ENCODE results near the gene HCN4. TPM values are rescaled to one million over a fixed set of nuclear protein-coding genes. Genes with fewer than 3 reads are reported as not detected.
A peak's percentile ranks its signal among the peaks of the same experiment; 100 is the strongest.

Gene HCN4
- total and polyA plus RNA-seq, 8 donors: 0.09 to 1.1 (median 0.28) TPM

- Histone ChIP-seq H3K36me3 (no peaks in the 10 kb centered on the region), H3K27me3 (no peaks in the 10 kb centered on the region), H3K9me3 (no peaks in the 10 kb centered on the region), H3K4me3 (no peak overlapping the region), H3K27ac (no peak overlapping the region), H3K4me1 (no peaks in the 10 kb centered on the region)
- DNase-seq: peak in 1 of 6 donors; percentile 41
- WGBS, 2 donors: 71 to 80% methylated on average over 5 of the region's 5 CpGs
- no peak for FAIRE-seq
- TF ChIP-seq CTCF (IDR thresholded peaks at IDR 0.05): no peak
- ATAC-seq: no peak
- intact Hi-C loops (cut with DNase I): no loop called here
Observed at GRCh38 chr15:73335471-73335870, 33.3 kb downstream of the HCN4 start.

- no peak for FAIRE-seq
- DNase-seq: peak in 2 of 6 donors; percentile 18 to 19
- no peak overlapping the region for H3K4me3 ChIP-seq
- H3K36me3 ChIP-seq: no peaks in the 10 kb centered on the region
- intact Hi-C loops (cut with DNase I): no loop called here
- WGBS, 2 donors: 72 to 77% methylated on average over 9 of the region's 9 CpGs
- no peaks in the 10 kb centered on the region for H3K27me3 ChIP-seq
- no peak for TF ChIP-seq CTCF (IDR thresholded peaks at IDR 0.05)
- H3K27ac ChIP-seq: no peak overlapping the region
- no peak for ATAC-seq
- no peaks in the 10 kb centered on the region for H3K9me3 ChIP-seq
- H3K4me1 ChIP-seq: no peaks in the 10 kb centered on the region
Observed at GRCh38 chr15:73335026-73335425, 33.7 kb downstream of the HCN4 start.

- DNase-seq (peak in 2 of 6 donors; percentile 24 to 31), ATAC-seq (no peak), FAIRE-seq (no peak)
- intact Hi-C loops (cut with DNase I): no loop called here
- no peak for TF ChIP-seq CTCF (IDR thresholded peaks at IDR 0.05)
- no peak overlapping the region for H3K4me3 ChIP-seq
- no peaks in the 10 kb centered on the region for H3K4me1 ChIP-seq
- no peaks in the 10 kb centered on the region for H3K27me3 ChIP-seq
- no peaks in the 10 kb centered on the region for H3K9me3 ChIP-seq
- no peaks in the 10 kb centered on the region for H3K36me3 ChIP-seq
- 90 to 91% methylated on average over 6 of the region's 6 CpGs for WGBS, 2 donors
- no peak overlapping the region for H3K27ac ChIP-seq
Observed at GRCh38 chr15:73334086-73334485, 34.7 kb downstream of the HCN4 start.

- FAIRE-seq (no peak), DNase-seq (peak in 2 of 6 donors; percentile 15 to 20), ATAC-seq (no peak)
- no peak overlapping the region for H3K27ac ChIP-seq
- H3K4me1 ChIP-seq: no peaks in the 10 kb centered on the region
- H3K27me3 ChIP-seq: no peaks in the 10 kb centered on the region
- no peak overlapping the region for H3K4me3 ChIP-seq
- TF ChIP-seq CTCF (IDR thresholded peaks at IDR 0.05): no peak
- H3K9me3 ChIP-seq: no peaks in the 10 kb centered on the region
- 55 to 67% methylated on average over 2 of the region's 2 CpGs for WGBS, 2 donors
- H3K36me3 ChIP-seq: no peaks in the 10 kb centered on the region
- intact Hi-C loops (cut with DNase I): no loop called here
Observed at GRCh38 chr15:73333001-73333400, 35.8 kb downstream of the HCN4 start.

- no peaks in the 10 kb centered on the region for H3K4me1 ChIP-seq
- no peak for ATAC-seq
- FAIRE-seq: no peak
- H3K27me3 ChIP-seq: no peaks in the 10 kb centered on the region
- H3K4me3 ChIP-seq: no peak overlapping the region
- intact Hi-C loops (cut with DNase I): no loop called here
- no peaks in the 10 kb centered on the region for H3K9me3 ChIP-seq
- DNase-seq: peak in 2 of 6 donors; percentile 41 to 45
- 83 to 87% methylated on average over 19 of the region's 19 CpGs for WGBS, 2 donors
- H3K36me3 ChIP-seq: no peaks in the 10 kb centered on the region
- TF ChIP-seq CTCF (IDR thresholded peaks at IDR 0.05): no peak
- no peak overlapping the region for H3K27ac ChIP-seq
Observed at GRCh38 chr15:73331991-73332925, 36.5 kb downstream of the HCN4 start.
